K562 (cell line): Measurements from ENCODE around the gene GOLGA8S. TPM values are rescaled to one million over a fixed set of nuclear protein-coding genes. Genes with fewer than 3 reads are reported as not detected.

Experiments
- ATAC-seq: fragments of 200-7000 bp; cut with Tn5 transposase; 3 replicates; pipeline ENCODE4 v1.9.1; 2020; ENCODE audit warnings: moderate library complexity
- BruUV-seq: library from RNA; stranded (reverse); fragments of 400-500 nt; replicated peaks from 2 replicates; lab custom pipeline; 2021; lab: Mats Ljungman, UMichigan
- CTCF ChIA-PET: fragments of 300-600 bp; formaldehyde crosslinking; extraction: SDS; loops from one replicate; lab custom pipeline; 2021; ENCODE audit warnings: low intra/inter-chr PET ratio; lab: Yijun Ruan, JAX
- POLR2A ChIA-PET: fragments of 300-600, 350-650 bp; sonication (Branson Sonifier 250); formaldehyde crosslinking; extraction: SDS; loops from one replicate; lab custom pipeline; 2021; ENCODE audit warnings: antibody characterized with exemption, inconsistent platforms; lab: Yijun Ruan, JAX
- DNase-seq, 4 experiments: peaks; one replicate each; pipeline versions ENCODE4 v3.0.0 to v3.0.0-alpha.2; 2011 to 2018; ENCODE audit warnings: low spot score in 3 of 4, mixed read lengths in 3 of 4; ENCODE audit errors: extremely low read depth in 1 of 4
- FAIRE-seq: peaks from 2 replicates; lab custom pipeline; 2011; peaks lifted over from hg19 to GRCh38; lab: Jason Lieb, UNC
- H2AFZ ChIP-seq: 2 replicates; pipeline ENCODE4 v1.6.0; 2011; ENCODE audit warnings: low read depth, low read length, control low read depth, inconsistent platforms
- H3K27ac ChIP-seq: fragments of 200-600 bp; 3 replicates; pipeline ENCODE4 v1.8.0; 2011; ENCODE audit warnings: low read depth, mild to moderate bottlenecking, control low read depth, inconsistent platforms, low read length, moderate library complexity, mixed read lengths; ENCODE audit errors: extremely low read depth
- H3K27me3 ChIP-seq, 2 experiments: fragments of 300-600 bp in 1 of 2; 2 replicates in 1 of 2; 3 replicates in 1 of 2; pipeline versions ENCODE4 v1.6.0 to v1.8.0; 2011; ENCODE audit warnings: inconsistent platforms in 2 of 2, low read length in 2 of 2, mild to moderate bottlenecking in 1 of 2, mixed read lengths in 1 of 2, moderate library complexity in 1 of 2; ENCODE audit not compliant: control insufficient read depth in 2 of 2, insufficient read depth in 2 of 2
- H3K36me3 ChIP-seq: fragments of 300-600 bp; 3 replicates; pipeline ENCODE4 v1.8.0; 2011; ENCODE audit warnings: mild to moderate bottlenecking, low read length, inconsistent platforms; ENCODE audit not compliant: control insufficient read depth, insufficient read depth
- H3K4me1 ChIP-seq, 2 experiments: fragments of 200-600 bp in 1 of 2; replicated peaks in 1 of 2; 2 replicates in 1 of 2; 3 replicates in 1 of 2; pipeline versions ENCODE4 v1.5.1 to v1.8.0; 2011; ENCODE audit warnings: inconsistent platforms in 2 of 2, low read length in 2 of 2, mild to moderate bottlenecking in 1 of 2, mixed read lengths in 1 of 2, moderate library complexity in 1 of 2; ENCODE audit not compliant: control insufficient read depth in 2 of 2, insufficient read depth in 2 of 2
- H3K4me2 ChIP-seq: 2 replicates; pipeline ENCODE4 v1.6.1; 2011; ENCODE audit warnings: low read length, control low read depth, inconsistent platforms, mixed read lengths; ENCODE audit not compliant: insufficient read depth
- H3K4me3 ChIP-seq: fragments of 200-600 bp; sonication (generic), shearing (Covaris generic); 2 replicates; pipeline ENCODE4 v1.5.1; 2016; ENCODE audit warnings: control low read depth, inconsistent platforms
- H3K79me2 ChIP-seq: fragments of 200-600 bp; 3 replicates; pipeline ENCODE4 v1.8.0; 2011; ENCODE audit warnings: low read length, inconsistent platforms; ENCODE audit not compliant: control insufficient read depth, insufficient read depth
- H3K9ac ChIP-seq, 2 experiments: 2 replicates each; pipeline versions ENCODE4 v1.6.0 to v1.6.1; 2011; ENCODE audit warnings: low read depth in 2 of 2, low read length in 2 of 2, control low read depth in 1 of 2, inconsistent platforms in 1 of 2, mild to moderate bottlenecking in 1 of 2, mixed read lengths in 1 of 2; ENCODE audit not compliant: insufficient read depth in 1 of 2
- H3K9me1 ChIP-seq: one replicate; pipeline ENCODE4 v1.6.0; 2011; ENCODE audit warnings: inconsistent platforms, mild to moderate bottlenecking, low read length, moderate library complexity; ENCODE audit not compliant: control insufficient read depth, insufficient read depth
- H3K9me3 ChIP-seq: replicated peaks from 2 replicates; pipeline ENCODE4 v1.5.1; 2011; ENCODE audit warnings: low read depth, low read length, inconsistent platforms; ENCODE audit not compliant: control insufficient read depth, insufficient read depth
- H4K20me1 ChIP-seq: replicated peaks from 2 replicates; pipeline ENCODE4 v1.6.1; 2011; ENCODE audit warnings: low read length, inconsistent platforms, mixed read lengths; ENCODE audit not compliant: control insufficient read depth, insufficient read depth
- CGGBP1 ChIP-seq: fragments of 250-450 bp; sonication (Bioruptor Pico); IDR thresholded peaks from 2 replicates; pipeline ENCODE4 v1.9.0; 2021; ENCODE audit warnings: mild to moderate bottlenecking
- FOXJ2 ChIP-seq: fragments of 200-800 bp; sonication (Bioruptor generic); IDR thresholded peaks from 2 replicates; pipeline ENCODE4 v1.6.1; 2016; ENCODE audit warnings: missing genetic modification characterization, missing compliant biosample characterization
- KDM1A ChIP-seq, 2 experiments: fragments of 450-650 bp; IDR thresholded peaks; 2 replicates each; pipeline ENCODE4 v1.6.1; 2016; ENCODE audit warnings: mild to moderate bottlenecking in 2 of 2
- NFE2 ChIP-seq: IDR thresholded peaks from 2 replicates; pipeline ENCODE4 v1.6.1; 2014; ENCODE audit warnings: antibody characterized with exemption, low read depth
- PHTF2 ChIP-seq: fragments of 250-450 bp; sonication (Bioruptor Pico); IDR thresholded peaks from 2 replicates; pipeline ENCODE4 v1.5.0; 2021; ENCODE audit warnings: mild to moderate bottlenecking
- POLR2A ChIP-seq: fragments of 450-650 bp; conservative IDR thresholded peaks from 2 replicates; pipeline ENCODE4 v1.6.1; 2016
- RBBP5 ChIP-seq: fragments of 200-600 bp; sonication (generic); IDR thresholded peaks from 2 replicates; pipeline ENCODE4 v1.6.1; 2012; ENCODE audit warnings: borderline replicate concordance, mild to moderate bottlenecking, low read length, control low read depth, inconsistent platforms; ENCODE audit not compliant: insufficient read depth, poor library complexity, severe bottlenecking
- XRCC4 ChIP-seq: IDR thresholded peaks from one replicate; pipeline ENCODE4 v1.6.1; 2011; ENCODE audit not compliant: insufficient read depth, insufficient read length; ENCODE audit errors: extremely low read depth
- ZBTB26 ChIP-seq: fragments of 450-650 bp; formaldehyde crosslinking; IDR thresholded peaks from 2 replicates; pipeline ENCODE4 v1.4.0; 2022; ENCODE audit warnings: missing genetic modification characterization
- ZNF277 ChIP-seq: fragments of 250-450 bp; sonication (Bioruptor Pico); IDR thresholded peaks from 2 replicates; pipeline ENCODE4 v1.8.0; 2022; ENCODE audit warnings: inconsistent platforms, mild to moderate bottlenecking, moderate library complexity, borderline replicate concordance
- ZNF41 ChIP-seq: fragments of 250-450 bp; sonication (Bioruptor Pico); conservative IDR thresholded peaks from 2 replicates; pipeline ENCODE4 v1.4.0; 2020; ENCODE audit warnings: mild to moderate bottlenecking
- WGBS: fragments of 100-300 bp; shearing (Covaris generic); methylation state at CpG from one replicate; pipeline ENCODE4 v1.1.6; 2016; ENCODE audit warnings: low coverage, mixed read lengths; ENCODE audit not compliant: insufficient coverage; ENCODE audit errors: missing lambda C conversion rate; 5-methylcytosine and 5-hydroxymethylcytosine counted together
- in situ Hi-C: fragments of 300-500 bp; cut with MboI; formaldehyde crosslinking; loops from 4 replicates; pipeline ENCODE4 v1.15.0; 2018; ENCODE audit warnings: inconsistent platforms, mixed read lengths
- intact Hi-C: fragments of 100-400 bp; cut with micrococcal nuclease; formaldehyde crosslinking; loops from 2 replicates; pipeline ENCODE4 v1.14.2; 2022
- polyA plus RNA-seq, 8 experiments: library from polyadenylated mRNA; depleted of rRNA in 4 of 8; stranded (reverse) in 5 of 8; unstranded in 3 of 8; fragments of >200 nt; fragmentation: Nextera tagmentation in 2 of 8; fragmentation: Illumina TruSeq in 1 of 8; extraction: Ambion mirVana in 2 of 8; extraction: Trizol in 1 of 8; gene quantifications; 2 replicates each; pipeline versions ENCODE4 v1.2.1 to v1.2.3, GENCODE V29; 2011 to 2014; ENCODE audit warnings: inconsistent platforms in 1 of 8, missing spikeins in 1 of 8
- total RNA-seq, 7 experiments: library from RNA; depleted of rRNA in 6 of 7; stranded (reverse); fragments of >200 nt in 6 of 7; fragmentation: Illumina TruSeq in 2 of 7; extraction: Trizol in 2 of 7; gene quantifications; 2 replicates each; pipeline versions ENCODE4 v1.2.1 to v1.2.3, GENCODE V29; 2011 to 2021; ENCODE audit warnings: low replicate concordance in 1 of 7

GOLGA8S gene
- total and polyA plus RNA-seq, 9 of the 15 experiments (the other 6 are each of a cell fraction or from before 2014, with no cell fraction given) = 0.01 TPM; not detected in 7

- no peak overlapping the region for H2AFZ ChIP-seq
- H3K36me3 ChIP-seq = no peaks in the 10 kb centered on the region
- TF ChIP-seq CGGBP1 (CRISPR knock-in tag) = no peak
- 0 out of 2 replicates have a peak, but pooled peaks have one; percentile 17 for TF ChIP-seq NFE2
- no peak for TF ChIP-seq ZBTB26 (CRISPR knock-in tag)
- TF ChIP-seq, all 486 proteins: peak for 1
- ChIA-PET POLR2A (no interaction called here), CTCF (no interaction called here)
- H4K20me1 ChIP-seq = no peaks in the 10 kb centered on the region
- H3K79me2 ChIP-seq = no peaks in the 10 kb centered on the region
- H3K4me2 ChIP-seq = no peak overlapping the region
- 3% methylated on average over 12 of the region's 15 CpGs for WGBS
- H3K9me1 ChIP-seq = no peaks in the 10 kb centered on the region
- no peaks in the 10 kb centered on the region for H3K4me1 ChIP-seq
- no peak overlapping the region for H3K9ac ChIP-seq
- no peak overlapping the region for H3K27ac ChIP-seq
- BruUV-seq = no TSS peak
- in situ Hi-C loops = no loop called here
- no peak overlapping the region for H3K4me3 ChIP-seq
- ATAC-seq = no peak
- no peaks in the 10 kb centered on the region for H3K9me3 ChIP-seq
- peak; percentile 6 for FAIRE-seq
- intact Hi-C loops = no loop called here
- DNase-seq = no peak
- peaks cover 7 to 30% of the 10 kb centered on the region in 2 experiments; a peak in 3 of 5 replicates for H3K27me3 ChIP-seq
Measured at GRCh38 chr15:23395030-23395692, 40.6 kb downstream of the GOLGA8S start.

- H3K4me1 ChIP-seq = no peaks in the 10 kb centered on the region
- no peak overlapping the region for H3K27ac ChIP-seq
- H3K9me3 ChIP-seq = no peaks in the 10 kb centered on the region
- ChIA-PET CTCF (no interaction called here), POLR2A (no interaction called here)
- no TSS peak for BruUV-seq
- WGBS = 0% methylated on average over 5 of the region's 5 CpGs
- DNase-seq (no peak), ATAC-seq (no peak), FAIRE-seq (no peak)
- no peak overlapping the region for H3K9ac ChIP-seq
- peaks cover 7 to 30% of the 10 kb centered on the region in 2 experiments; a peak in 3 of 5 replicates for H3K27me3 ChIP-seq
- in situ Hi-C loops = no loop called here
- H3K36me3 ChIP-seq = no peaks in the 10 kb centered on the region
- no peak overlapping the region for H3K4me3 ChIP-seq
- H2AFZ ChIP-seq = no peak overlapping the region
- no peaks in the 10 kb centered on the region for H4K20me1 ChIP-seq
- H3K79me2 ChIP-seq = no peaks in the 10 kb centered on the region
- H3K4me2 ChIP-seq = no peak overlapping the region
- H3K9me1 ChIP-seq = no peaks in the 10 kb centered on the region
- intact Hi-C loops = no loop called here
- TF ChIP-seq POLR2A (no peak), RBBP5 (no peak), ZNF41 (CRISPR knock-in tag) (no peak), PHTF2 (no peak), KDM1A (IDR thresholded peaks at IDR 0.05) (no peak), ZNF277 (CRISPR knock-in tag) (no peak), XRCC4 (no peak), FOXJ2 (tag) (no peak)
Measured at GRCh38 chr15:23395832-23396231, 41.3 kb downstream of the GOLGA8S start.
